Transverse colon (tissue), 4 donors: Measurements from ENCODE around the gene GPR62. TPM values are rescaled to one million over a fixed set of nuclear protein-coding genes. Genes with fewer than 3 reads are reported as not detected.

Experiments
- DNase-seq: peaks from one replicate; pipeline ENCODE4 v3.0.0-alpha.2; 2019
- H3K27ac ChIP-seq, 4 donors: fragments of 200-600 bp; sonication (generic); 2 replicates each; pipeline ENCODE4 v1.5.1; 2016 to 2018; ENCODE audit warnings: inconsistent platforms in 4 of 4
- H3K27me3 ChIP-seq: fragments of 200-600 bp; sonication (generic); 2 replicates; pipeline ENCODE4 v1.5.1; 2017; ENCODE audit warnings: inconsistent platforms
- H3K36me3 ChIP-seq, 4 donors: fragments of 200-600 bp; sonication (generic); 2 replicates each; pipeline ENCODE4 v1.5.1; 2017 to 2019; ENCODE audit warnings: inconsistent platforms in 4 of 4
- H3K4me1 ChIP-seq, 4 donors: fragments of 200-600 bp; sonication (generic); 2 replicates each; pipeline ENCODE4 v1.5.1; 2017 to 2020; ENCODE audit warnings: inconsistent platforms in 4 of 4
- H3K4me3 ChIP-seq, 4 donors: fragments of 200-600 bp; sonication (generic); 1 replicate in 1 of 4; 2 replicates in 3 of 4; pipeline versions ENCODE4 v1.5.1 to v1.6.1; 2017 to 2019; ENCODE audit warnings: inconsistent platforms in 4 of 4
- H3K9me3 ChIP-seq, 2 donors: fragments of 200-600 bp; sonication (generic); 2 replicates each; pipeline ENCODE4 v1.5.1; 2017 to 2019; ENCODE audit warnings: inconsistent platforms in 2 of 2
- CTCF ChIP-seq, 5 experiments: fragments of 200-600 bp in 3 of 5; fragments of 450-650 bp in 2 of 5; sonication (generic) in 3 of 5; IDR thresholded peaks; 1 replicate in 2 of 5; 2 replicates in 3 of 5; pipeline ENCODE4 v1.5.1; 2016 to 2017; ENCODE audit warnings: antibody characterized with exemption in 5 of 5, inconsistent platforms in 3 of 5, mild to moderate bottlenecking in 2 of 5, moderate library complexity in 1 of 5
- EP300 ChIP-seq: sonication (generic); formaldehyde crosslinking; IDR thresholded peaks from one replicate; pipeline ENCODE4 v1.6.1; 2017; ENCODE audit warnings: antibody characterized with exemption, low read depth
- POLR2A ChIP-seq: fragments of 450-650 bp; IDR thresholded peaks from one replicate; pipeline ENCODE4 v1.6.1; 2016; ENCODE audit warnings: antibody characterized with exemption, mild to moderate bottlenecking, moderate library complexity
- POLR2AphosphoS5 ChIP-seq, 3 donors: sonication (generic); formaldehyde crosslinking; IDR thresholded peaks; one replicate each; pipeline ENCODE4 v1.6.1; 2016; ENCODE audit warnings: antibody characterized with exemption in 3 of 3
- WGBS, 2 donors: methylation state at CpG; one replicate each; pipeline ENCODE4 v1.1.5; 2018; ENCODE audit warnings: low coverage in 1 of 2; 5-methylcytosine and 5-hydroxymethylcytosine counted together
- in situ Hi-C, 4 donors: fragments of 200-750 bp; cut with MboI; loops; one replicate each; pipeline versions ENCODE4 v1.15.0 to v1.15.1; 2017; ENCODE audit warnings: low sequenced_read_pairs in 3 of 4, low pct_ligation_motif_present in 1 of 4, low pct_unique_long_range_greater_than_20kb in 1 of 4
- intact Hi-C: fragments of 100-400 bp; cut with DNase I; formaldehyde crosslinking; loops from one replicate; pipeline ENCODE4 v1.15.1; 2023; ENCODE audit warnings: low total_unique reads
- total RNA-seq, 4 donors: library from RNA; depleted of rRNA; stranded (reverse); fragments of >200 nt; gene quantifications; one replicate each; pipeline ENCODE4 v1.1.0, GENCODE V29; 2016

The GPR62 gene
- total RNA-seq, 4 donors from 2014 or later, result not detected

DNA sequence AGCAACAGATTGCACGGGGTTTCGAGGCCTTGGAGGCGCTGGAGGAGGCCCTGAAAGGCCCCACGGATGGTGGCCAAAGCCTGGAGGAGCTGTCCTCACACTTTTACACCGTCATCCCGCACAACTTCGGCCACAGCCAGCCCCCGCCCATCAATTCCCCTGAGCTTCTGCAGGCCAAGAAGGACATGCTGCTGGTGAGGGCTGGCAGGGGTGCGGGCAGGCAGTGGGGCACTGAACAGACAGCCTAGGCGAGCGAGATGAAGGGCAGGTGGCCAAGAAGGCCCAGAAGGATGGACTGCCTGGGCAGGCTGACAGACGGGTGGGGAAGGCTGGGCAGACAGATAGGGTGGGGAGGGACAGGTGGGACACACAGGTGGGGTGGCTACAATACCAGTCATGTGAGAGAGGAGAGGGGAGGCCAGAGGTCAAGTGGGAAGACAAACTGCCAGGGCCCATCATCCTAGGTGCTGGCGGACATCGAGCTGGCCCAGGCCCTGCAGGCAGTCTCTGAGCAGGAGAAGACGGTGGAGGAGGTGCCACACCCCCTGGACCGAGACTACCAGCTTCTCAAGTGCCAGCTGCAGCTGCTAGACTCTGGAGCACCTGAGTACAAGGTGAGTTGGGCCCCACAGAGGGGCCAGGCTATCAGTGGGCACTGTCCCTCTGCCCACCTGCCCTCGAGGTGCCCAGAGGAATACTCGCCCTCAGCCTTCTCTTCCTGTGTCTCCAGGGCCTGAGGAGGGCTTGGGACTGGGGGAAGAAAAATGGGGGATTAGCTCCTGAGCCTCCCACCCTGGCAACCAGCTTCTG, 9.9 kb upstream of the GPR62 start:
- peaks cover 13 to 25% (median 24%) of the 10 kb centered on the region in 4 donors for H3K4me1 ChIP-seq
- no peak overlapping the region for H3K4me3 ChIP-seq
- H3K27me3 ChIP-seq, result no peaks in the 10 kb centered on the region
- 73 to 92% methylated on average over 3 to 18 of the region's 18 CpGs for WGBS, 2 donors
- H3K36me3 ChIP-seq, result no peaks in the 10 kb centered on the region
- in situ Hi-C loops, result no loop called here
- TF ChIP-seq EP300, result no peak
- no peak for TF ChIP-seq POLR2AphosphoS5 (IDR thresholded peaks at IDR 0.05)
- no peak for TF ChIP-seq CTCF (IDR thresholded peaks at IDR 0.05)
- no peak for TF ChIP-seq POLR2A
- no peak for DNase-seq
- intact Hi-C loops, result loop anchor here (5.0 kb wide), 1 partner anchor 1867 kb away; no protein-coding TSS in a partner anchor
- H3K9me3 ChIP-seq, result no peaks in the 10 kb centered on the region
- no peak overlapping the region for H3K27ac ChIP-seq

GRCh38 chr3:51945926-51946705, 9.1 kb upstream of the GPR62 start:
- H3K27ac ChIP-seq, result no peak overlapping the region
- no peaks in the 10 kb centered on the region for H3K27me3 ChIP-seq
- WGBS, 2 donors, result 90% methylated on average over 14 of the region's 14 CpGs; no CpG with 5 or more reads in 1 of the 2 donors
- no peak for DNase-seq
- no peaks in the 10 kb centered on the region for H3K36me3 ChIP-seq
- intact Hi-C loops, result loop anchor here (5.0 kb wide), 1 partner anchor 1866 kb away; no protein-coding TSS in a partner anchor
- H3K4me3 ChIP-seq, result no peak overlapping the region
- H3K9me3 ChIP-seq, result no peaks in the 10 kb centered on the region
- in situ Hi-C loops, result no loop called here
- no peak for TF ChIP-seq POLR2AphosphoS5 (IDR thresholded peaks at IDR 0.05)
- TF ChIP-seq POLR2A, result no peak
- TF ChIP-seq CTCF (IDR thresholded peaks at IDR 0.05), result no peak
- TF ChIP-seq EP300, result no peak
- peaks cover 6 to 16% (median 15%) of the 10 kb centered on the region in 4 donors for H3K4me1 ChIP-seq

GRCh38 chr3:51946796-51947195, 8.4 kb upstream of the GPR62 start:
- no peak overlapping the region for H3K27ac ChIP-seq
- intact Hi-C loops, result loop anchor here (5.0 kb wide), 1 partner anchor 1866 kb away; no protein-coding TSS in a partner anchor
- H3K36me3 ChIP-seq, result no peaks in the 10 kb centered on the region
- H3K27me3 ChIP-seq, result no peaks in the 10 kb centered on the region
- TF ChIP-seq EP300 (no peak), POLR2AphosphoS5 (IDR thresholded peaks at IDR 0.05) (no peak), POLR2A (no peak), CTCF (IDR thresholded peaks at IDR 0.05) (no peak)
- H3K9me3 ChIP-seq, result no peaks in the 10 kb centered on the region
- DNase-seq, result no peak
- H3K4me3 ChIP-seq, result no peak overlapping the region
- in situ Hi-C loops, result no loop called here
- 84% methylated on average over 3 to 4 of the region's 4 CpGs for WGBS, 2 donors
- peaks cover 6 to 12% (median 12%) of the 10 kb centered on the region in 4 donors for H3K4me1 ChIP-seq
